Left lung (tissue), 14 donors: Measurements from ENCODE around the gene EGF. TPM values are rescaled to one million over a fixed set of nuclear protein-coding genes. Genes with fewer than 3 reads are reported as not detected.

Experiments used
- ATAC-seq: fragments of 200-7000 bp; cut with Tn5 transposase; one replicate; pipeline ENCODE4 v1.9.1; 2020; ENCODE audit warnings: moderate library complexity
- DNase-seq, 4 donors: peaks; one replicate each; pipeline ENCODE4 v3.0.0-alpha.2; 2013 to 2020
- H3K27ac ChIP-seq, 2 donors: fragments of 200-600 bp; sonication (generic) in 1 of 2; one replicate each; pipeline versions ENCODE4 v1.5.0 to v1.8.0; 2020 to 2021
- H3K27me3 ChIP-seq, 2 donors: fragments of 200-600 bp; sonication (generic) in 1 of 2; one replicate each; pipeline versions ENCODE4 v1.5.0 to v1.8.0; 2020 to 2021
- H3K36me3 ChIP-seq, 2 donors: fragments of 200-600 bp; sonication (generic) in 1 of 2; one replicate each; pipeline versions ENCODE4 v1.5.0 to v1.8.0; 2020 to 2021
- H3K4me1 ChIP-seq, 2 donors: fragments of 200-600 bp; one replicate each; pipeline ENCODE4 v1.8.0; 2021
- H3K4me3 ChIP-seq, 2 donors: fragments of 200-600 bp; sonication (generic) in 1 of 2; one replicate each; pipeline versions ENCODE4 v1.5.0 to v1.8.0; 2020 to 2021; ENCODE audit warnings: mild to moderate bottlenecking in 1 of 2
- H3K9me3 ChIP-seq, 2 donors: fragments of 200-600 bp; sonication (generic) in 1 of 2; one replicate each; pipeline versions ENCODE4 v1.5.0 to v1.8.0; 2020 to 2021
- CTCF ChIP-seq, 2 donors: fragments of 200-600 bp; sonication (generic) in 1 of 2; IDR thresholded peaks; one replicate each; pipeline versions ENCODE4 v1.5.0 to v1.8.0; 2021; ENCODE audit warnings: antibody characterized with exemption in 2 of 2
- intact Hi-C, 2 donors: fragments of 100-400 bp; cut with DNase I; formaldehyde crosslinking; loops; one replicate each; pipeline versions ENCODE4 v1.11.2 to v1.14.2; 2022
- long read RNA-seq, 12 donors: library from polyadenylated mRNA in 2 of 12; unstranded in 2 of 12; transcript quantifications; one replicate each; pipeline ENCODE4 v2.0.0 and lab custom pipeline, GENCODE V29; 2019 to 2026
- polyA plus RNA-seq, 6 donors: library from polyadenylated mRNA; unstranded; fragments of 120-200 nt; gene quantifications; one replicate each; pipeline ENCODE4 v1.2.1, GENCODE V29; 2013; ENCODE audit not compliant: insufficient read length in 6 of 6
- total RNA-seq, 2 donors: library from RNA; stranded (reverse); fragmentation: NEBNext Ultra II Directional; extraction: Animal tissue kit (Norgen Biotek cat#: 25700); gene quantifications; one replicate each; pipeline ENCODE4 v1.2.1, GENCODE V29; 2021
- donor health status: DM: no; HTN: yes; CAD: no.
- donor health status: DM: no; HTN: no; CAD: no.

EGF gene
- 1 to 10 TPM; 4.2 to 4.3 TPM for total RNA-seq
- polyA plus RNA-seq = 1 to 10 TPM in 2 of 6 donors, under 1 TPM in 4; 0.45 to 1.2 (median 0.98) TPM
- long read RNA-seq, donor 1 = 0 reads
- long read RNA-seq, donor 2 = 0 reads
- long read RNA-seq, donor 3 = 0 reads
- long read RNA-seq, donor 4 = 0 reads
- long read RNA-seq, donor 5 = 0 reads
- long read RNA-seq, donor 6 = 0 reads
- long read RNA-seq, donor 7 = 0 reads
- long read RNA-seq, donor 8 = 0 reads
- long read RNA-seq, donor 9 = 0 reads
- long read RNA-seq, donor 10 = 0 reads
- long read RNA-seq, donor 11 = 0 reads
- long read RNA-seq, donor 12 = 0 reads

GRCh38 chr4:109912706-109913595 lies at the start of gene EGF:
EGF (plus strand) TSS chr4:109912883; CDS start chr4:109913336, 453 bp downstream.
- no peak for DNase-seq
- no peaks in the 10 kb centered on the region for H3K4me1 ChIP-seq
- H3K4me3 ChIP-seq = peak within 1 kb of the TSS in 1 of 2 donors; percentile 22
- H3K27ac ChIP-seq = no peak within 1 kb of the TSS
- no peaks in the 10 kb centered on the region for H3K9me3 ChIP-seq
- TF ChIP-seq CTCF (IDR thresholded peaks at IDR 0.05) = no peak
- H3K36me3 ChIP-seq = no peaks in the 10 kb centered on the region
- intact Hi-C loops = no loop called here
- ATAC-seq = peak; percentile 77
- H3K27me3 ChIP-seq = no peaks in the 10 kb centered on the region

- ATAC-seq = no peak
- H3K4me3 ChIP-seq = no peak overlapping the region
- no peak for TF ChIP-seq CTCF (IDR thresholded peaks at IDR 0.05)
- no peaks in the 10 kb centered on the region for H3K27me3 ChIP-seq
- intact Hi-C loops = no loop called here
- H3K27ac ChIP-seq = no peak overlapping the region
- H3K9me3 ChIP-seq = peaks cover 0 to 21% of the 10 kb centered on the region in 2 donors
- no peaks in the 10 kb centered on the region for H3K36me3 ChIP-seq
- H3K4me1 ChIP-seq = no peaks in the 10 kb centered on the region
- DNase-seq = no peak
Measured at GRCh38 chr4:109864134-109864533, 48.5 kb upstream of the EGF start.

- no peak overlapping the region for H3K4me3 ChIP-seq
- no peaks in the 10 kb centered on the region for H3K4me1 ChIP-seq
- no peak overlapping the region for H3K27ac ChIP-seq
- no peak for TF ChIP-seq CTCF (IDR thresholded peaks at IDR 0.05)
- H3K9me3 ChIP-seq = no peaks in the 10 kb centered on the region
- intact Hi-C loops = no loop called here
- no peaks in the 10 kb centered on the region for H3K36me3 ChIP-seq
- ATAC-seq (no peak), DNase-seq (no peak)
- no peaks in the 10 kb centered on the region for H3K27me3 ChIP-seq
Measured at GRCh38 chr4:109870061-109870460, 42.6 kb upstream of the EGF start.

GRCh38 chr4:109872065-109872464 lies 40.6 kb upstream of the EGF start:
- no peaks in the 10 kb centered on the region for H3K9me3 ChIP-seq
- intact Hi-C loops = no loop called here
- no peak for ATAC-seq

More at GRCh38 chr4:109872065-109872464, 40.6 kb upstream of the EGF start:
- no peak for DNase-seq
- H3K27me3 ChIP-seq = no peaks in the 10 kb centered on the region
- no peak overlapping the region for H3K4me3 ChIP-seq
- no peaks in the 10 kb centered on the region for H3K4me1 ChIP-seq
- H3K36me3 ChIP-seq = no peaks in the 10 kb centered on the region
- TF ChIP-seq CTCF (IDR thresholded peaks at IDR 0.05) = no peak
- no peak overlapping the region for H3K27ac ChIP-seq
